Measurements from ENCODE around the gene ADCYAP1. TPM values are rescaled to one million over a fixed set of nuclear protein-coding genes. Genes with fewer than 3 reads are reported as not detected.
A peak's percentile ranks its signal among the peaks of the same experiment; 100 is the strongest.

Gene ADCYAP1
- polyA plus RNA-seq, 1 donor (not counting 4 experiments of a cell fraction or from before 2014, with no cell fraction given): not detected

DNA sequence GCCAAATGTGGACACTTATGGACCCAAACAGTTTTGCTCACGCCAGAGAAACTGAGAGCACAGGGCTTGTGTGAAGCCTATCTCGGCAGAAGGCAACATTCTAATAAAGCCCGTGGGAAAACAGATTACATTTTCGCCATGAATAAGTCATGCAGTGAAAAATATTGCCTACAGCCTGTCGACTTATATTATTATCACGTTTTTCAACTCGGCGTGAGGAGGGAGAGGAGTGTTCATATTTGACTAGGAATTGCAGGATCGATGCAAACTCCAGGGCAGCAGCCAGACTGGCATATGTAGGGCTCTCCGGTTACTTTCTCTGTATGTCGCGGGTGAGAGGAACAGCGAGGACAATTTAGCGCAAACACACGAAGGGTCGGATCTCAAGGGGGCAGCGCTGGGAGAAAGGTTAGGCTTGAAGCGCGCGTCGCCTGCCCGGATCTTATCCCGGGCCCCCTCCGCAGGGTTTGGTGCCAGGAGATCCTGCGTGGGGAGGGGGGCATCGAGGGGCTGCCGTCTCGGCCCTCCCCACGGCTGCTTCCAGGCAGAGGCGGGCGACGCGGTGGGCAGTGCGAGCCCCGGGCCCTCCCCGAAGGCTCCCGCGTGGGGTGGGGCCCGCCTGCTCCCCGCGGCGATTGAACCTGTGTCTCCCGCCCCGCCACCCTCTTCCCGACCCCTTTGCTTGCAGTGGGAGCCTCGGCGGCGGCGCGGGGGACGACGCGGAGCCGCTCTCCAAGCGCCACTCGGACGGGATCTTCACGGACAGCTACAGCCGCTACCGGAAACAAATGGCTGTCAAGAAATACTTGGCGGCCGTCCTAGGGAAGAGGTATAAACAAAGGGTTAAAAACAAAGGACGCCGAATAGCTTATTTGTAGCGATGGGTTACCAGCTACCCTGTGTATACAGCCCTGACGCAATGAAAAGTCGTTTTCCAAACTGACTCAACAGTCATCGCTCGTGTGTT, 4.4 kb downstream of the ADCYAP1 start:
- peaks cover 75% of the 10 kb centered on the region for H3K27me3 ChIP-seq (ENCODE audit: control insufficient read depth, extremely low read depth, insufficient read depth, low read length)
- no peak for DNase-seq (ENCODE audit: low read depth, low spot score)
- TF ChIP-seq, protein P1, sequence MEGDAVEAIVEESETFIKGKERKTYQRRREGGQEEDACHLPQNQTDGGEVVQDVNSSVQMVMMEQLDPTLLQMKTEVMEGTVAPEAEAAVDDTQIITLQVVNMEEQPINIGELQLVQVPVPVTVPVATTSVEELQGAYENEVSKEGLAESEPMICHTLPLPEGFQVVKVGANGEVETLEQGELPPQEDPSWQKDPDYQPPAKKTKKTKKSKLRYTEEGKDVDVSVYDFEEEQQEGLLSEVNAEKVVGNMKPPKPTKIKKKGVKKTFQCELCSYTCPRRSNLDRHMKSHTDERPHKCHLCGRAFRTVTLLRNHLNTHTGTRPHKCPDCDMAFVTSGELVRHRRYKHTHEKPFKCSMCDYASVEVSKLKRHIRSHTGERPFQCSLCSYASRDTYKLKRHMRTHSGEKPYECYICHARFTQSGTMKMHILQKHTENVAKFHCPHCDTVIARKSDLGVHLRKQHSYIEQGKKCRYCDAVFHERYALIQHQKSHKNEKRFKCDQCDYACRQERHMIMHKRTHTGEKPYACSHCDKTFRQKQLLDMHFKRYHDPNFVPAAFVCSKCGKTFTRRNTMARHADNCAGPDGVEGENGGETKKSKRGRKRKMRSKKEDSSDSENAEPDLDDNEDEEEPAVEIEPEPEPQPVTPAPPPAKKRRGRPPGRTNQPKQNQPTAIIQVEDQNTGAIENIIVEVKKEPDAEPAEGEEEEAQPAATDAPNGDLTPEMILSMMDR (optimal IDR thresholded peaks at IDR 0.05 in 1 of 3, IDR thresholded peaks at IDR 0.05 in 1 of 3, conservative IDR thresholded peaks at IDR 0.05 in 1 of 3; ENCODE audit: extremely low read depth in 1 of 3, insufficient read depth in 2 of 3, low read length in 3 of 3): no peak
- TF ChIP-seq EZH2 (IDR thresholded peaks at IDR 0.05; ENCODE audit: low read length): peak; percentile 81
- no peaks in the 10 kb centered on the region for H3K36me3 ChIP-seq (ENCODE audit: control insufficient read depth in 2 of 2, extremely low read depth in 1 of 2, insufficient read depth in 2 of 2, low read length in 2 of 2)
- no peaks in the 10 kb centered on the region for H3K9me3 ChIP-seq (ENCODE audit: control insufficient read depth, low read depth, low read length)
- H3K27ac ChIP-seq (ENCODE audit: control insufficient read depth, insufficient read depth, low read length): no peak overlapping the region
- dilution Hi-C loops (cut with MboI; ENCODE audit: extremely low pct_ligation_motif_present, low sequenced_read_pairs): no loop called here
- no peaks in the 10 kb centered on the region for H3K9me1 ChIP-seq (ENCODE audit: control insufficient read depth, extremely low read depth, insufficient read depth, low read length)
- no peak overlapping the region for H3K9ac ChIP-seq (ENCODE audit: control insufficient read depth, extremely low read depth, insufficient read depth, low read length)
- H3K79me2 ChIP-seq (ENCODE audit: control insufficient read depth, insufficient read depth, low read length): no peaks in the 10 kb centered on the region
- no peak overlapping the region for H3K4me3 ChIP-seq (ENCODE audit: control insufficient read depth in 2 of 3, extremely low read depth in 1 of 3, insufficient read depth in 2 of 3, low read depth in 1 of 3, low read length in 3 of 3)
- H2AFZ ChIP-seq (ENCODE audit: control insufficient read depth, low read length): no peak overlapping the region
- H3K4me1 ChIP-seq (ENCODE audit: control insufficient read depth, extremely low read depth, insufficient read depth, low read length): no peaks in the 10 kb centered on the region
- H3K4me2 ChIP-seq (ENCODE audit: control insufficient read depth, extremely low read depth, insufficient read depth, low read depth, low read length): peak overlapping the region; percentile 7
- no peak for FAIRE-seq
- H4K20me1 ChIP-seq (ENCODE audit: control insufficient read depth, extremely low read depth, insufficient read depth, low read length): no peaks in the 10 kb centered on the region

DNA sequence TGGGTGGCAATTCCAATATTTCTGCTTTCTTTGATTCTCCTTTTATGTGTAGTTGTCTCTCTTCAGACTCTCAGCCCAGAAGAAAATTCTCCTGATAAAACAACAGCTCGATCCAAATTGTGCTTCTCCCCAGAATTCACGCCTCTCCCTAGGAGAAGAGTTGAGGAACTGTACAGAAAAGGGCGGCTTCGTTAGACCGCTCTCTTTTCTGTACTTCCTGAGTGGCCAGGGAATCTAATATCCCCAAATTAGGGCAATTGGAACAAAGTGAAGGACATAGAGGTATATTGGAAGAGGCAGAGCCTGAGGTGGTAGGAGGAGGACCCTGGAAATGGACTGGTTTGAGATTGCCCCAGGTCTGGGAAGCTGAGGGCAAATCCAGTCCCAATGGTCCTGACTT, 5.6 kb downstream of the ADCYAP1 start:
- Histone ChIP-seq H3K9me1 (ENCODE audit: control insufficient read depth, extremely low read depth, insufficient read depth, low read length) (no peaks in the 10 kb centered on the region), H4K20me1 (ENCODE audit: control insufficient read depth, extremely low read depth, insufficient read depth, low read length) (no peaks in the 10 kb centered on the region), H3K27me3 (ENCODE audit: control insufficient read depth, extremely low read depth, insufficient read depth, low read length) (peaks cover 63% of the 10 kb centered on the region), H2AFZ (ENCODE audit: control insufficient read depth, low read length) (no peak overlapping the region), H3K27ac (ENCODE audit: control insufficient read depth, insufficient read depth, low read length) (no peak overlapping the region), H3K4me2 (ENCODE audit: control insufficient read depth, extremely low read depth, insufficient read depth, low read depth, low read length) (no peak overlapping the region), H3K9ac (ENCODE audit: control insufficient read depth, extremely low read depth, insufficient read depth, low read length) (no peak overlapping the region), H3K9me3 (ENCODE audit: control insufficient read depth, low read depth, low read length) (no peaks in the 10 kb centered on the region), H3K4me1 (ENCODE audit: control insufficient read depth, extremely low read depth, insufficient read depth, low read length) (no peaks in the 10 kb centered on the region), H3K4me3 (ENCODE audit: control insufficient read depth in 2 of 3, extremely low read depth in 1 of 3, insufficient read depth in 2 of 3, low read depth in 1 of 3, low read length in 3 of 3) (no peak overlapping the region), H3K79me2 (ENCODE audit: control insufficient read depth, insufficient read depth, low read length) (no peaks in the 10 kb centered on the region), H3K36me3 (ENCODE audit: control insufficient read depth in 2 of 2, extremely low read depth in 1 of 2, insufficient read depth in 2 of 2, low read length in 2 of 2) (no peaks in the 10 kb centered on the region)
- no peak for DNase-seq (ENCODE audit: low read depth, low spot score)
- no peak for FAIRE-seq
- TF ChIP-seq, protein P1 (optimal IDR thresholded peaks at IDR 0.05 in 1 of 3, IDR thresholded peaks at IDR 0.05 in 1 of 3, conservative IDR thresholded peaks at IDR 0.05 in 1 of 3; ENCODE audit: extremely low read depth in 1 of 3, insufficient read depth in 2 of 3, low read length in 3 of 3): no peak
- TF ChIP-seq EZH2 (IDR thresholded peaks at IDR 0.05; ENCODE audit: low read length): no peak
- dilution Hi-C loops (cut with MboI; ENCODE audit: extremely low pct_ligation_motif_present, low sequenced_read_pairs): no loop called here

All from keratinocyte (primary cell).